ENCODE results near the gene ATP8B2.
"Not testable (repeated sequence)": the region's sequence is repeated elsewhere in the genome, so short reads cannot be mapped to it uniquely, and the experiment has no call there.

Gene ATP8B2

DNA sequence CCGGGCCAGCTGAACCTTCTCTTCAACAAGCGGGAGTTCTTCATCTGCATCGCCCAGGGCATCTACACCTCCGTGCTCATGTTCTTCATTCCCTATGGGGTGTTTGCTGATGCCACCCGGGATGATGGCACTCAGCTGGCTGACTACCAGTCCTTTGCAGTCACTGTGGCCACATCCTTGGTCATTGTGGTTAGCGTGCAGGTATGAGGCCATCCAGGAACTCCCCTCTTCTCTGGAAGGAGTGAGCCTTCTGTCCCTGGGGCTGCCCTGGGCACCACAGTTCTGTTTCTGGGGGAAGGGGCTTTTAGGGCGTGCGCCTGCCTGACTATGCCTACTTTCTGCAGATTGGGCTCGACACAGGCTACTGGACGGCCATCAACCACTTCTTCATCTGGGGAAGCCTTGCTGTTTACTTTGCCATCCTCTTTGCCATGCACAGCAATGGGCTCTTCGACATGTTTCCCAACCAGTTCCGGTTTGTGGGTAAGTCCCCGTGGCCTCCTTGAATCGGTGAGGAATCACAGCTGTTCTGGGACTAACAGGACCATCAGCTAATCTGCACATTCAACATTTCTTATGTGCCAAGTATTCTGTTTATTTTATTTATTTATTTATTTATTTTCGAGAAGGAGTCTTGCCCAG lies 21.1 kb downstream of the ATP8B2 start:
- no peak for DNase-seq (ENCODE audit: low read depth)

DNA sequence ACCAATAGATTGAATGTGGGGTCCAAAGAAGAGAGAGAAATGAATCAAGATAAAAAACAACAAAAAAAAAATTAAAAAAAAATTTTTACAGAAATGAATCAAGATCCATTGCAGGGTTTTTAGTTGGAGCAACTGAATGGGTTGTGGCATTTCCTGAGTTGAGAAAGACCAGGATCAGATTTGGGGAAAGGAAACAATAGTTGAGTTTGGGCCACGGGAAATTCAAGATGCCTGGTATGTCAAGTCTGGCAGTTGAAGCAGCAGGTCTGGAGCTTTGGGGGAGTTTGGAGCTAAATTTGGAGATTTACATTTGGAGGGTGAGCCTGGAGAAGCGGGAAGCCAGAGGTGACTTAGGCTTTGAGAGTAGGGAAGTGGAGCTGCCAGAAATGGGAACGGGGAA lies 22.6 kb downstream of the ATP8B2 start:
- no peak for DNase-seq (ENCODE audit: low read depth)

DNA sequence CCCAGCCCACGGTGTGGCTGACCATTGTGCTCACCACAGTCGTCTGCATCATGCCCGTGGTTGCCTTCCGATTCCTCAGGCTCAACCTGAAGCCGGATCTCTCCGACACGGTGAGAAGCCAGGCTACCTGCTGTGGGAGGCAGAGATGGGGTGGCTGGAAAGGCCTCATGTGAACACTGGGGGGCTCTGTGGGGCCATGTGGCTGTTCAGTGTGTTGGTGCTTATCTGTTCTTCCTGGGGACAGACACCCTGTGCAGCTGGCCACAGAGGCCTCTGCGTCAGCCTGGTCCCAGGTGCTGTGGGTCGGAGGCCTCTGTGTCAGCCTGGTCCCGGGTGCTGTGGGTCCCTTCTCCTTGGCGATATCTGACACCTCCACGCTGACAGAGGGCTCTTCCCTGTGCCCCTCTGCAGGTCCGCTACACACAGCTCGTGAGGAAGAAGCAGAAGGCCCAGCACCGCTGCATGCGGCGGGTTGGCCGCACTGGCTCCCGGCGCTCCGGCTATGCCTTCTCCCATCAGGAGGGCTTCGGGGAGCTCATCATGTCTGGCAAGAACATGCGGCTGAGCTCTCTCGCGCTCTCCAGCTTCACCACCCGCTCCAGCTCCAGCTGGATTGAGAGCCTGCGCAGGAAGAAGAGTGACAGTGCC lies 23.2 kb downstream of the ATP8B2 start:
- no peak for DNase-seq (ENCODE audit: low read depth)

DNA sequence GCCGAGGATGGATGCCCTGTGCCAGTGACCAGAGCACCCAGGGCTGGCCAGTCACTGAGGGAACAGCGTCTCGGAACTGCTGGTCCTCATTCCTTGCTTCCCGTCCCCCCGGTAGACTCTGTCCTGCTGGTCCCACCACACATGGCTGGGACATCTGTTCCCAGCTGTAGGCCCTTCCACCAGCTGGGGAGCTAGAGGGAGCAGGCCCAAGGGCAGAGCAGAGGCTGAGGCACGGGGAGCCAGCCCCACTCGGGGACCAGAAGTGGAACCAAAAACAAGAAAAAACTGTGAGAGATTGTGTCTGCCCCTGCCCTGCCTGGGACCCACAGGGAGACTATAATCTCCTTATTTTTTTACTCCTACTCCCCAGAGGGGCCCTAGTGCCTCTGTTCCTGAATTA lies 23.8 kb downstream of the ATP8B2 start:
- no peak for DNase-seq (ENCODE audit: low read depth)

DNA sequence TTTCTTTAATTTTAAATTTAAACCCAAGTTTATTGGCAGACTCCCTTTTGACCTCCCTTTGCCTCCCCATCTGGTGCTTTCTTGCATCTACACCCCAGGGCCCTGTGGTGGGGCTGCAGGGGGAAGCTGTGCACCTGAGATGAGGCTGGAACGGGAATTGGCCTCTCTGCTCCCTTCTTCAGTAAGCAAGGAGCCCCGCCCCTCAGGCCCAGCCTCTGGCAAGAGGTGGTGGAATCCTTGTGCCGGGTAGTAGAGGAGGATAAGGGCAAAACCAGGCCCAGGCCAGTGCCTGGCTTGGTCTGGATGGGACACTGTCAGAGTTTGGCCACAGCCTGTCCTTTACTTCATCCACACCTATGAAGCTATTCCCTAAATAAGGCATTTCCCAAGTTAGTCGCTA lies 25.1 kb downstream of the ATP8B2 start:
- DNase-seq (ENCODE audit: low read depth), result no peak

DNA sequence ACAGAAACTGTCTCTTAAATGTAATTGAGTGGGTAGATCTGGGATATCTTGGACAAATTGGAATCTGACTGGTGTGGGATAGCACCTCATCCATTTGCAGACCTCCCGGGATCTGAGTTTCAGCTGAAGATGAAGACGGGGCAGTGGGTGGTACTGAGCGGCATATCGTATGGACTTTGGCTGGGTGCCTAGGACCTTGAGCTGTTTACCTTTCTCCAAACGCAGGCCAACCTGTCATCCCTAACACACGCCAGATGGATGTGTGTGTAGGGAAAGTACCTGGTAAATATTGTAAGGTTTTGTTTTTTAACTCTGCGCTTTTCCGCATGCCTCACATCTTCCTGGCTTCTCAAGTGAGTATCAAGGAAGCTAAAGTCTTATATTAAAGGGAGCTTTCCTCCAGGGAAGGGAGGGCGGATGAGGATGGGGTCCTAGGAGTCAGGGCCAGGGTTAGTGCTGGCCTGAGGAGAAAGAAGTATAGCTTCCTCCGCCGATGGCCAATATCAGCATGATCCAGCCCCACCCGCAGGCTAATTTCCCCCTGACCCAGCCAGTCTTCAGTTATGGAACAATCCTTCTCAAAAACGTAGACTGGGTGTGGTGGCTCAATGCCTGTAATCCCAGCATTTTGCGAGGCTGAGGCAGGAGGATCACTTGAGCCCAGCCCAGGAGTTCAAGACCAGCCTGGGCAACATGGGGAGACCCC lies 26.2 kb downstream of the ATP8B2 start:
- DNase-seq (ENCODE audit: low read depth), result no peak

DNA sequence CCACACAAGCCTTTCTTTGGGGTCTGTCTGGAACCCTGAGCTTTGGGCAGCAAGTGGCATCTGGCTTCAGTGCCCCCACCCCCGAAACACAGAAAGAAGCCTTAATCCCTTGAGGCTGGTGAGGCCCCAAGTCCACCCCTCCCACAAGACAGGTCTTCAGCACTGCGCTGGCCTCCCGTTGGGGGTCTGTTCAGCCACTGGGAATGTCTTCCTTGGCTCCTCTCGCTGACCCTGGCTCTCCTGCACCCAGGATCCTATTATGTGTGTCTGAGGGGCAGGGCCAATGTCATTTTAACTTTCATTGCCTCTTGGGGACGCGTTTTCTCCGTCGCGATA lies 26.9 kb downstream of the ATP8B2 start:
- DNase-seq (ENCODE audit: low read depth), result no peak

DNA sequence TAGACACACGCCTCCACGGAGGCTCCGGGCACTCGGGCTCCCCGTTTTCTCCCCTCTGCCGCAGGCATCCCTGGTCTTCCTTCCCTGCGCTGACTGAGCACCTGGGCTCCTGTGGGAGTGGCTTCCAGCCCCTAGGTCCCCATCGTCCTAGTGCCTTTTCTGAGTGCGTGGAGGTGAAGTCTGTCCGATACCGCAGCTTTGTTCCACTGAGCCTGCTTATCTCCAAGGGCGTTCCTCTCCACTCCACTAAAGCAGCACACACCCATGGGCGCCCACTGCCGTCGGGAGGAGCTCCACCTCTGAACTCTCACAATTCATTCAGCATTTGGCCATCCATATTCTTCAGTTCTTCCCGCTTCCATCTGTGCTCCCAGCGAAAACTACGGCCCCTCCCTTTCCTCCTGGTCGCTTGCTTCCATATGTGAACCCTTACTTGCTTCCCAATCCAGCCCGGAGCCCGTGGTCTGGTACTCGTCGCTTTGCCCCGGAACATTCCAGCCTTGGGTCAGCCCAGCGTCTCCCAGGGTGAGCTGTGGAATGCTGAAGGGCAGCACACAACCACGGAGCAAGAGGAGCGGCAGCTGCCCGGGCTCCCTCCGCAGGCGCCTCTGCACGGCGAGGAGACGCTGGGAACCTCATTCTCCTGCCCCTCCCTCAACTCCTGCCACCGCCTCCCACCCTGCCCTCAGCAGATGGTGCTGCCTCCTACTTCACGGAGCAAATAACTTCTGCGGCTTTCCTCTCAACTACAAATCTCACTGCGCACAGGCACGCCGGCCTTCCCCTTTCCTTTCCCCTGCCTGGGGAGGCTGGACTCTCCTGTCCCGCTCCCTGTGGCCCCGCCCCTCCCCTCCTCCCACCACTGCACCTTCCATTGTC lies 27.5 kb downstream of the ATP8B2 start:
- DNase-seq (ENCODE audit: low read depth), result no peak

DNA sequence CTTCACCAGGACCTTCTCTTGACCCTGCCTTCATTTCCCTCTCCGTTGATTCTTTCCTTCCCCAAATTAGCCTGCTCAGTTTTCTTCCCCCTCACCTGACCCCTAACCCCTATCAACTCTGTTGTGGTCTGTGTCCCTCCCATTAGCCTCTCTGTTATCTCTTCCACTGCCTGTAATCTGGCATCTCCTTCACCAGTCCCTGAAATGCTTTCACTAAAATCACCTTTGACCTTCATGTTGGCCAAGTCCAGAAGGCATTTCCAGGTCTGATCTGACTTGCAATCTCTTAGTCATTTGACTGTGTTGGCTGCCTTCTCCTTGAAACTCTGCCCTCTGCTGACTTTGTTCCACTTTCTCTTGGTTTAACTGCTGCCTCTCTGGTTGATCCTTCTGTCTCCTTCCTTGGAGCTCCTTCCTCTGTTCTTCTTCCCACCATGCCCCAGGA lies 28.2 kb downstream of the ATP8B2 start:
- no peak for DNase-seq (ENCODE audit: low read depth)

DNA sequence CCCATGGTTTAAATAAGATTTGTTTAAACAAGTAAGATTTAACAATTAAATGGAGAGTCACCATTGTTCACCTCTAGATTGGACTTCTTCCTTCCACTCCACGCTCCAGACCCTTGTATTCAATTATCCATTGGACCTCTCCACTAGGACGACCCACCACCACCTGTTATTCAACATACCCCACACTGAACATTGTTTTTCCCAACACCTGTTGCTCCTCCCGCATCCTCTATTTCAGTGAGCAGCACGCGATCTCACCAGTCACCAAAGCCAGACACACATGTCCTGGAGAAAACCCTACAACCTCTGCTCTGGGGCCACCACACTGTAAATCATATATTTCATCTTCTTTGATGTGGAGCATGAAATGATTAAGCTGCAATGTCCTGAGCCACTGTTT lies 28.6 kb downstream of the ATP8B2 start:
- DNase-seq (ENCODE audit: low read depth), result no peak

DNA sequence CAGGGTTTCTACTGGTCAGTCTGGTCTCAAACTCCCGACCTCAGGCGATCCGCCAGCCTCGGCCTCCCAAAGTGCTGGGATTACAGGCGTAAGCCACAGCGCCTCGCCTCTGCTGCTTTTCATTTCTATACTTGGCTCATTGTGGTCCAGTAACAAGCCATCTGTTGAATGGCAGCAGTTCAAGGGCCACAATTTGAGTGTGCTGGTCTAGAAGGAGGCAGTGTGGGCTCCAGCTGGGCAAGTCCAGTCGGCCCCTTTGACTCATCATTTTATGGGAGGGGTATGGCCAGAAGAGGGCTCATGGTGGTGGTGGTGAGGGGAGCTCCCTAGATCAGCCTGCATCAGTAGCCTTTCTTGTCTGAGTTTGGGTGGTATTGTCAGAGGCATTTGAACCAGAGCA lies 33.2 kb downstream of the ATP8B2 start:
- no peak for DNase-seq (ENCODE audit: low read depth)

DNA sequence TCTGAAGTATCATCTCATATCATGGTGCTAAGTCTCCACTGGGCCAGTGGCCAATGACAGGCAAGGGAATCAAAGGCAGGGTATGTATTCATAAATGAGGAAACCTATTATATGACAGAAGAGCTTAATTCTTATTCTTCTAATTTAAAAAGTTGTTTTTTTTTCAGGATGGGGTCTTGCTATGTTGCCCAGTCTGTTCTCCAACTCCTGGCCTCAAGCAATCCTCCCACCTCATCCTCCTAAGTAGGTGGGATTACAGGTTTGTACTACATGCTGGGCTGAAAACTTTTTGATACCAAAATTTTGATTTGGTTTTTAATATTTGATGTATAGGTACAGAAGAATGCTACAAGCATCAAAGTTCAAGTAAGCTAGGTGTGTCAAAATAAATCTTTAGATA lies 35.0 kb downstream of the ATP8B2 start:
- no peak for DNase-seq (ENCODE audit: low read depth)

DNA sequence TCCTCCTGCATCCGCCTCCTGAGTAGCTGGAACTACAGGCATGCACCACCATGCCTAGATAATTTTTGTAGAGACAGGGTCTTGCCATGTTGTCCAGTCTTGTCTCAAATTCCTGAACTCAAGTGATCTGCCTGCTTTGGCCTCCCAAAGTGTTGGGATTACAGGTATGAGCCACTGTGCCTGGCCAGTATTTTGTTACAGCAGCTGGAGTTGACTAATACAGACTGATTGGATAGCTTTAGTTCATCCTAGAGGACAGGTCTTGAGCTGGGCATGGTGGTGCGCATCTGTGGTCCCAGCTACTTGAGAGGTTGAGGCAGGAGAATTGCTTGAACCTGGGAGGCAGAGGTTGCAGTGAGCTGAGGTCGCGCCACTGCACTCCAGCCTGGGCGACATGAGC lies 35.6 kb downstream of the ATP8B2 start:
- DNase-seq (ENCODE audit: low read depth), result not testable (repeated sequence)

DNA sequence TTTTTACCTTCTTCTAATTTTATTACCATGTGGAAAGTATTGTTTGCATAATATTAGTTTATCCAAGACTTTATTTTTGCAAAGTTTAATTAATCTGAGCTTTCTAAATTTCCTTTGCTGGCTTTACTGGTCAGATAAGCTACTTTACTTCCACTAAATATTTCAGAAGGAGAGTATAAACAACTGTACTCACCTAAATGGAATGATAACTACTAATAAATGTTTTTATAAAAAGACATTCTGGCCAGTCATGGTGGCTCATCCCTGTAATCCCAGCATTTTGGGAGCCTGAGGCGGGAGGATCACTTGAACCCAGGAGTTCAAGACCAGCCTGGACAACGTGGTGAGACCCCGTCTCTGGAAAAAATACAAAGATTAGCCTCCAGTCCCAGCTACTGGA lies 36.0 kb downstream of the ATP8B2 start:
- no peak for DNase-seq (ENCODE audit: low read depth)

DNA sequence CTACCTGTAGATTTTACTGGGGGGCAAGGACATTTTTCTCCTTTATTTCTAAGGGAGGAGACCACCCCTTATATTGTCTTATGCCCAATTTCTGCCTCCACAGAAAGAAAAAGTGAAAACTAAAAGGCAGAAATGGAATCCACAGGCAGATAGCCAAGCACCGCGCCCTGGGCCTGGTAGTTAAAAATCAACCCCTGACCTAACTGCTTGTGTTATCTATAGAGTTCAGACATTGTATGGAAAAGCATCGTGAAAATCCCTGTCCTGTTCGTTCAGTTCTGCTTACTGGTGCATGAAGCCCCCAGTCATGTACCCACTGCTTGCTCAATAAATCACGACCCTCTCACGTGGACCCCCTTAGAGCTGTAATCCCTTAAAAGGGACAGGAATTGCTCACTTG lies 46.1 kb downstream of the ATP8B2 start:
- DNase-seq (ENCODE audit: low read depth), result no peak

DNA sequence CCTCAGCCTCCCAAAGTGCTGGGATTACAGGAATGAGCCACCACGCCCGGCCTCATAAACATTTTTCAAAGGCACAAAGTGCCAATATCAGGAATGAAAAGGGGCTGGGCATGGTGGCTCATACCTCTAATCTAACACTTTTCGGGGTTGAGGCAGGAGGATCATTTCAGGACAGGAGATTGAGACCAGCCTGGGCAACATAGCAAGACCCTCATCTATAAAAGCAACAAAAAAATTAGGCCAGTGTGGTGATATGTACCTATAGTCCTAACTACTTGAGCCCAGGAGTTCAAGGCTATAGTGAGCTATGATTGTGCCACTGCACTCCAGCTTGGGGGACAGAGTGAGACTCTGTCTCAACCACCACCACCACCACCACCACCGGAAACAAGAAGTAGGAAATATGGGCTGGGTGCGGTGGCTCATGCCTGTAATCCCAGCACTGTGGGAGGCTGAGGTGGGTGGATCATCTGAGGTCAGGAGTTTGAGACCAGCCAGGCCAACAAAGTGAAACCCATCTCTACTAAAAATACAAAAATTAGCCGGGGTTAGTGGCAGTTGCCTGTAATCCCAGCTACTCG lies 48.5 kb downstream of the ATP8B2 start:
- not testable (repeated sequence) for DNase-seq (ENCODE audit: low read depth)

DNA sequence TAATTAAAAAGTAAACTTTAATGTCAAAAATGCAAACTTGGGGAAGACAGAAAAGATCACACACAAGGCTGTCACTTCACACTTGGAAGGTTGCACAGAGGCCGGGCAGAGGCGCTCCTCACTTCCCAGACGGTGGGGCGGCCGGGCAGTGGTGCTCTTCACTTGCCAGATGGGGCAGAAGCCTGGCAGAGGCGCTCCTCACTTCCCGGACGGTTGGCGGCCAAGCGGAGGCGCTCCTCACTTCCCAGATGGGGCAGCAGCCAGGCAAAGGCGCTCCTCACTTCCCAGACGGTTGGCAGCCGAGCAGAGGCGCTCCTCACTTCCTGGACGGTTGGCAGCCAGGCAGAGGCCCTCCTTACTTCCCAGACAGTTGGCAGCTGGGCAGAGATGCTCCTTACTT lies 54.0 kb downstream of the ATP8B2 start:
- no peak for DNase-seq (ENCODE audit: low read depth)

DNA sequence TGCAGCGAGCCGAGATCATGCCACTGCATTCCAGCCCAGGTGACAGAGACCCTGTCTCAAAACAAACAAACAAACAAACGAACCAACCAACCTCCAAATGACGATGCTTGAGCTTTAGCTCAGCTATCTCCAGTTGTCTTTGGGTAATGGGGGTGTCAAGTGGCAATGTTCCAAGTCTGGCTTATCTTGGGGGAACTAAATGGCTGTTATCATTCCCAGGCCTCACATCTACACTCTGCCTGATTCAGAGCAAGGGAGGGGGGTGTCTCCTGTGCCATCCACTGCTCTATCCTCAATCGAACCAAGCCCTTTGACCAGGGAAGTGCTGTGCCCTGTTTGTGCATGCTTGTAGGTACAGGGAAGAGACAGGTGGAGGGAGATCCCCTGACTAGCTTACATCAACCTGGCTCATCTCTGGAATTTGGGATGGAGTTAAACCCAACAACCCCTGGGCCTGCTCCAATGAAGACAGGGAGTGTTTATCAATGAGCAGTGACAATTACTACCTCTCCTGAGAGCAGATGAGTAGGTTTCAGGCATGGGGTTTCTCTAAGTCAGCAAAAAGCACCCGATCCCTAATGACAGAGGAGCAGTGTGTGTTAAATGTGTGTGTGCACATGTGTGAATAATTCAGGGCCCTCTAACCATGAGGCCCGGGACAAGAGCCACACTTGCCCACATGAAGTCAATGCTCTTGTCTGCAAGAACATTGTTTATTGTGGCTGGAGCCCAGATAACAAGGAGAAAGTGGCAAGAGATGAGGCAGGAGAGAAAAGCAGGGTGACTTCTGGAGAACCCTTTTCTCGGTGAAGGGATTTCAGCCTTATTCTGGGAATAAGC lies 59.5 kb downstream of the ATP8B2 start:
- no peak for DNase-seq (ENCODE audit: low read depth)

DNA sequence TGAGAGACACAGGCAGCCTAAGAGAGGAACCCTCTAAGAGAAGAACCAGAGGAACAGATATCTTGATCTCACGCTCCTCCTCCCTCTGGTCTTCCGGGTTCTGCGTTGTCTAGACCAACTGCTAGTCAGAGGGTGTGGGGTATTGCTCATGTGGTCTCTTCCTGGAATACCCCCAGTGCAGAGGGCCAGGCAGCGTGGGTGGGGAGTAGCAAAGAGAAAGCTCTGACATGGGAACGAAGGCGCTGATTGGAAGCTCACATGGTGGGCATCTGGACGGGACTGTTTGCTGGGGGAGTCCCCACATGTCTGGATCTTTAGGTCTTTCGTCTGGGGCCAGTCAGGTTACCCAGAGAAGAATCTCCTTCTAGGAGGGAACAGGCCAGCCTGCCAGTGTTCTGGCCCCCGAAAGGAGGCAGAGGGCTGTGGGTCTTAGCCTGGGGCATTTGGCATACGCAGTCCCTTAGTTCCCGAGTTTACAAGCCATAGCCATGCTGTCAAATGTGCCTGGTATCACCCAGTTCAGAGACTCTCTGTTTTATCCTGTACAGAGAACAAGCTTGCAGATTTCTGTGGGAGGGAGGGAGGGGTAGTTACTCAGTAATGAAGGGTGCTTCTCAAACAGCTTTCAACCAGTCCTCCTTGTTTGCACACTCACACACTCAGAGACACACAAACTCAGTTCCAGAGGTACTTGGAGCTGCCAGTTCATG lies 61.5 kb downstream of the ATP8B2 start:
- peak; percentile 83 for DNase-seq (ENCODE audit: low read depth)

DNA sequence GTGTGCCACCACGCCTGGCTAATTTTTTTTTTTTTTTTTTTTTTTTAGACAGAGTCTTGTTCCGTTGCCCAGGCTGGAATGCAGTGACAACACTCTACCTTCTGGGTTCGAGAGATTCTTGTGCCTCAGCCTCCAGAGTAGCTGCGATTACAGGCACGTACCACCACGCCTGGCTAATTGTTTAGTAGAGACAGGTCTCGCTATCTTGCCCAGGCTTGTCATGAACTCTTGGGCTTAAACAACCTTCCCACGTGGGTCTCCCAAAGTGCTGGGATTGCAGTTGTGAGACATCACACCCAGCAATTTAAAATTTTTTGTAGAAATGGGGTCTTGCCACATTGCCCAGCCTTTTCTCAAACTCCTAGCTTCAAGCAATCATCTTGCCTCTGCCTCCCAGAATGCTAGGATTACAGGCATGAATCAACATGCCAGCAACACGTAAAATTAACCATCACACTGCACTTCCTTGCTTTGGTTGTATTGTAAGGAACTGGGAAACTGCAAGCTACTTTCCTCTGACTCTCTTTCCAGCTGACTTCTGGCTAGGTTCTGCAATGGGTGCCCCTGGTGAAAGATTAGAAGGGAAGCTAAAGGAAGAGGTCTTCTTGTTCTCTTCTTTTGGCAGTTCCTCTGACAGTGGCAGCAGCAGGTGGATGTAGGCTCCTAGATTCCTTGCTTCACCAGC lies 65.9 kb downstream of the ATP8B2 start:
- DNase-seq (ENCODE audit: low read depth), result no peak

All from stimulated activated CD4-positive, alpha-beta T cell treated with anti-CD3 and anti-CD28 coated beads, Interleukin-2, amount 100 ng/mL, for 4 hours (primary cell).